ENCODE results near the gene SEPTIN8. TPM values are rescaled to one million over a fixed set of nuclear protein-coding genes. Genes with fewer than 3 reads are reported as not detected.
"Not testable (repeated sequence)": the region's sequence is repeated elsewhere in the genome, so short reads cannot be mapped to it uniquely, and the experiment has no call there.

The SEPTIN8 gene
- total and polyA plus RNA-seq, 9 donors, result 18.7 to 54.5 (median 36.8) TPM

DNA sequence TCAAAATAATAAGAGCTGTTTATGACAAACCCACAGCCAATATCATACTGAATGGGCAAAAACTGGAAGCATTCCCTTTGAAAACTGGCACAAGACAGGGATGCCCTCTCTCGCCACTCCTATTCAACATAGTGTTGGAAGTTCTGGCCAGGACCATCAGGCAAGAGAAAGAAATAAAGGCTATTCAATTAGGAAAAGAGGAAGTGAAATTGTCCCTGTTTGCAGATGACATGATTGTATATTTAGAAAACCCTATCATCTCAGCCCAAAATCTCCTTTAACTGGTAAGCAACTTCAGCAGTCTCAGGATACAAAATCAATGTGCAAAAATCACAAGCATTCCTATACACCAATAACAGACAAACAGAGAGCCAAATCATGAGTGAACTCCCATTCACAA is 27.2 kb upstream of the SEPTIN8 start:
- H3K4me1 ChIP-seq (ENCODE audit: insufficient read depth); H3K36me3 ChIP-seq; H3K27ac ChIP-seq; intact Hi-C loops (cut with DNase I); H3K27me3 ChIP-seq; DNase-seq; H3K4me3 ChIP-seq; H3K9me3 ChIP-seq: not testable (repeated sequence)
- WGBS, 3 donors, result 96 to 100% (median 100%) methylated on average over 1 of the region's 1 CpG

DNA sequence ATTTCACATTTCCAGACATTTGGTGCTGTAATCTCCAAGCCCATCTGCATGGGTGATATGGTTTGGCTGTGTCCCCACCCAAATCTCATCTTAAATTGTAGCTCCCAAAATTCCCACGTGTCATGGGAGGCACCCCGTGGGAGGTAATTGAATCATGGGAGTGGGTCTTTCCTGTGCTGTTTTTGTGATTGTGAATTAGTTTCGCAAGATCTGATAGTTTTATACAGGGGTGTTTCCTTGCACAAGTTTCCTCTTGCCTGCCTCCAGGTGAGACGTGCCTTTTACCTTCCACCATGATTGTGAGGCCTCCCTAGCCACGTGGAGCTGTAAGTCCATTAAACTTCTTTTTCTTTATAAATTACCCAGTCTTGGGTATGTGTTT is 25.6 kb upstream of the SEPTIN8 start:
- DNase-seq; intact Hi-C loops (cut with DNase I); H3K4me3 ChIP-seq; H3K4me1 ChIP-seq (ENCODE audit: insufficient read depth); H3K9me3 ChIP-seq; H3K36me3 ChIP-seq; H3K27ac ChIP-seq; H3K27me3 ChIP-seq: not testable (repeated sequence)
- 74 to 83% (median 82%) methylated on average over 5 of the region's 5 CpGs for WGBS, 3 donors

GRCh38 chr5:132802044-132802684 is 25.1 kb upstream of the SEPTIN8 start:
- intact Hi-C loops (cut with DNase I), result no loop called here

DNA sequence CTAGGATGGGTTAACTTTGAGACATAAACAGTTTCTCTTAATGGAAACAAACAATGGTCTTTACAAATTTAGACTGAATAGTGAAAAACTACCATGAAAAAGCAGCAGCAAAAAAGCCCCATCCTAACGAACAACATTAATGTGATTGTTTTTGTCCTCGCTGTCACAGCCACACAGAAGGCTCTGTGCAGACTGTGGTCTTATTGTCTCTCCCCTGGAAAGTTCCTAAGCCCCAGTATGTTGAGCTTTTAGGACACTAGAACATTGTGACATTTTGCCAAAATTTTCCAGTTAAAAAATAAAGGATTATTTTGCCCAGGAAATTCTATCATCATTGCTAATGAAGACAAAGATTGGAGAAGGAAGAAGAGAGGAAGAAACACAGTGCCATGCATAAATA is 23.5 kb upstream of the SEPTIN8 start:
- no peaks in the 10 kb centered on the region for H3K36me3 ChIP-seq
- H3K27me3 ChIP-seq, result no peaks in the 10 kb centered on the region
- DNase-seq, result no peak
- no peak overlapping the region for H3K4me3 ChIP-seq
- intact Hi-C loops (cut with DNase I), result no loop called here
- H3K4me1 ChIP-seq (ENCODE audit: insufficient read depth), result peaks cover 6% of the 10 kb centered on the region
- no peak for TF ChIP-seq EP300 (IDR thresholded peaks at IDR 0.05)
- TF ChIP-seq POLR2A (IDR thresholded peaks at IDR 0.05), result no peak
- TF ChIP-seq, protein P1, sequence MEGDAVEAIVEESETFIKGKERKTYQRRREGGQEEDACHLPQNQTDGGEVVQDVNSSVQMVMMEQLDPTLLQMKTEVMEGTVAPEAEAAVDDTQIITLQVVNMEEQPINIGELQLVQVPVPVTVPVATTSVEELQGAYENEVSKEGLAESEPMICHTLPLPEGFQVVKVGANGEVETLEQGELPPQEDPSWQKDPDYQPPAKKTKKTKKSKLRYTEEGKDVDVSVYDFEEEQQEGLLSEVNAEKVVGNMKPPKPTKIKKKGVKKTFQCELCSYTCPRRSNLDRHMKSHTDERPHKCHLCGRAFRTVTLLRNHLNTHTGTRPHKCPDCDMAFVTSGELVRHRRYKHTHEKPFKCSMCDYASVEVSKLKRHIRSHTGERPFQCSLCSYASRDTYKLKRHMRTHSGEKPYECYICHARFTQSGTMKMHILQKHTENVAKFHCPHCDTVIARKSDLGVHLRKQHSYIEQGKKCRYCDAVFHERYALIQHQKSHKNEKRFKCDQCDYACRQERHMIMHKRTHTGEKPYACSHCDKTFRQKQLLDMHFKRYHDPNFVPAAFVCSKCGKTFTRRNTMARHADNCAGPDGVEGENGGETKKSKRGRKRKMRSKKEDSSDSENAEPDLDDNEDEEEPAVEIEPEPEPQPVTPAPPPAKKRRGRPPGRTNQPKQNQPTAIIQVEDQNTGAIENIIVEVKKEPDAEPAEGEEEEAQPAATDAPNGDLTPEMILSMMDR (IDR thresholded peaks at IDR 0.05), result no peak
- 66 to 78% (median 75%) methylated on average over 2 of the region's 2 CpGs for WGBS, 3 donors
- no peak overlapping the region for H3K27ac ChIP-seq
- no peaks in the 10 kb centered on the region for H3K9me3 ChIP-seq

More at GRCh38 chr5:132802044-132802684, 25.1 kb upstream of the SEPTIN8 start:
- TF ChIP-seq POLR2A (IDR thresholded peaks at IDR 0.05), result no peak
- no peak for TF ChIP-seq EP300 (IDR thresholded peaks at IDR 0.05)
- TF ChIP-seq, protein P1 (IDR thresholded peaks at IDR 0.05), result no peak
- Histone ChIP-seq H3K4me3 (no peak overlapping the region), H3K27me3 (no peaks in the 10 kb centered on the region), H3K27ac (no peak overlapping the region), H3K36me3 (no peaks in the 10 kb centered on the region), H3K9me3 (no peaks in the 10 kb centered on the region), H3K4me1 (ENCODE audit: insufficient read depth) (peaks cover 6% of the 10 kb centered on the region)
- 87 to 93% (median 87%) methylated on average over 5 of the region's 5 CpGs for WGBS, 3 donors
- no peak for DNase-seq

- intact Hi-C loops (cut with DNase I), result no loop called here
- no peaks in the 10 kb centered on the region for H3K9me3 ChIP-seq
- no peak overlapping the region for H3K4me3 ChIP-seq
- H3K4me1 ChIP-seq (ENCODE audit: insufficient read depth), result peaks cover 6% of the 10 kb centered on the region
- no peak for DNase-seq
- 91 to 95% (median 95%) methylated on average over 2 of the region's 2 CpGs for WGBS, 3 donors
- no peaks in the 10 kb centered on the region for H3K27me3 ChIP-seq
- no peak overlapping the region for H3K27ac ChIP-seq
- H3K36me3 ChIP-seq, result no peaks in the 10 kb centered on the region
- TF ChIP-seq POLR2A (IDR thresholded peaks at IDR 0.05) (no peak), EP300 (IDR thresholded peaks at IDR 0.05) (no peak)
- TF ChIP-seq, protein P1 (IDR thresholded peaks at IDR 0.05), result no peak
These were observed 22.4 kb upstream of the SEPTIN8 start for GRCh38 chr5:132799392-132799791.

Data from ovary (tissue), 9 donors.